C4-2B (cell line): Measurements from ENCODE around the gene JMJD4.

ENCODE experiments used
- ZFX ChIP-seq: fragments of 450-650 bp; IDR thresholded peaks from 2 replicates; pipeline ENCODE4 v1.6.1; 2017
- TF ChIP-seq, protein P1 (sequence below): fragments of 450-650 bp; conservative IDR thresholded peaks from 2 replicates; pipeline ENCODE4 v1.5.1; 2017; ENCODE audit warnings: mild to moderate bottlenecking

DNA sequence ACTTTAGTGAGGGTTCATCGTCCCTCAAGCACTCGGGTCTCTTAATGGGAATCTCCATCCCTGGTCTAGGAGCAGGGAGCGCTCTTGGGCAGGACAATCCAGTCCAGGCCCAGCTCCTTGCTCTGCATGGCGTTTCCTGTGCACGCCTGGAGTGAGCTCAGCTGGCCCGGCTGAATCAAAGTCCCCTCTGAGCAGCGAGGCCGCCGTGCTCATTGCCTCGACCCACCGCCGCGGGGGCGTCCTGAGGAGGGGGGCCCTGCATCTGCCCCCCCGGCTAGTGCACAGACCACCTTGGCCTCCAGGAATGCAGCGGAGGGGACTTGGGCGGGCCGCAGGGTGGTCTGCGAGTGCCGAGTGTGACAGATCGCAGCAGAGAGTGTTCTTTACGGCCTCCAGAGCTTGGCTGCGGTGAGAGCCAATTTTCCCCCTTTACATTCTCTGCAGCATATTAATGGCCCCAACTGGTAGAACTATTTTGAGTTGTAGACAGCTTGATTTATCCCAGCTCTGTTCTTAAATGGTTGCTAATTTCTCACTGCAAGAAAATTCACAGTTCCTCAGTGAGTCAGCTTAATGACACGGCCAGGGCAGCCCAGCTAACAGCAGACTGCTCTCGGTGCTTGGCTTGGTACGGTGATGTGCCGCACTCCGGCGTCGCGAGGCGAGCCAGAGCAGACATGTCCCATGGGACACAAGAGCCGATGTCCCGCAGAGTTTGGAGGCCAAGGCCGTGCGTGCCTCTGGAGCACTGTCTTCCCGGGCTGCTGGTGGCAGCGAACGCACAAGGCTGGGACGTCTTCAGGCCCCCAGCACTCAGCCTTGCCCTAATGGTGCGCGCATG, 39.9 kb upstream of the JMJD4 start:
- TF ChIP-seq, protein P1, sequence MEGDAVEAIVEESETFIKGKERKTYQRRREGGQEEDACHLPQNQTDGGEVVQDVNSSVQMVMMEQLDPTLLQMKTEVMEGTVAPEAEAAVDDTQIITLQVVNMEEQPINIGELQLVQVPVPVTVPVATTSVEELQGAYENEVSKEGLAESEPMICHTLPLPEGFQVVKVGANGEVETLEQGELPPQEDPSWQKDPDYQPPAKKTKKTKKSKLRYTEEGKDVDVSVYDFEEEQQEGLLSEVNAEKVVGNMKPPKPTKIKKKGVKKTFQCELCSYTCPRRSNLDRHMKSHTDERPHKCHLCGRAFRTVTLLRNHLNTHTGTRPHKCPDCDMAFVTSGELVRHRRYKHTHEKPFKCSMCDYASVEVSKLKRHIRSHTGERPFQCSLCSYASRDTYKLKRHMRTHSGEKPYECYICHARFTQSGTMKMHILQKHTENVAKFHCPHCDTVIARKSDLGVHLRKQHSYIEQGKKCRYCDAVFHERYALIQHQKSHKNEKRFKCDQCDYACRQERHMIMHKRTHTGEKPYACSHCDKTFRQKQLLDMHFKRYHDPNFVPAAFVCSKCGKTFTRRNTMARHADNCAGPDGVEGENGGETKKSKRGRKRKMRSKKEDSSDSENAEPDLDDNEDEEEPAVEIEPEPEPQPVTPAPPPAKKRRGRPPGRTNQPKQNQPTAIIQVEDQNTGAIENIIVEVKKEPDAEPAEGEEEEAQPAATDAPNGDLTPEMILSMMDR, result no peak
- TF ChIP-seq ZFX, result no peak
